Endothelial cell of umbilical vein (primary cell): ENCODE measurements around the gene PHKA2. TPM values are rescaled to one million over a fixed set of nuclear protein-coding genes. Genes with fewer than 3 reads are reported as not detected.

Experiments used
- BruUV-seq: library from RNA; stranded (reverse); fragments of 400-500 nt; replicated peaks from 2 replicates; lab custom pipeline; 2021; lab: Mats Ljungman, UMichigan
- CTCF ChIA-PET: fragments of 300-600, 350-600 bp; sonication (Branson Sonifier 250); formaldehyde crosslinking; loops from one replicate; lab custom pipeline; 2021; ENCODE audit warnings: antibody characterized with exemption, inconsistent platforms; lab: Charles Lee
- POLR2A ChIA-PET: fragments of 300-600, 350-600 bp; sonication (Branson Sonifier 250); formaldehyde crosslinking; loops from one replicate; lab custom pipeline; 2021; ENCODE audit warnings: antibody characterized with exemption, inconsistent platforms; lab: Charles Lee
- DNase-seq: peaks from one replicate; pipeline ENCODE4 v3.0.0-alpha.2; 2011; ENCODE audit warnings: low read depth, low spot score
- FAIRE-seq: peaks from 2 replicates; lab custom pipeline; 2011; peaks lifted over from hg19 to GRCh38; lab: Jason Lieb, UNC
- H2AFZ ChIP-seq: 2 replicates; pipeline ENCODE4 v1.6.0; 2012; ENCODE audit warnings: low read depth, low read length, control low read depth, inconsistent platforms
- H3K27ac ChIP-seq: 2 replicates; pipeline ENCODE4 v1.5.1; 2011; ENCODE audit warnings: low read depth, mild to moderate bottlenecking, control low read depth, low read length, moderate library complexity; ENCODE audit not compliant: insufficient read depth
- H3K27me3 ChIP-seq, 2 experiments: 2 replicates each; pipeline versions ENCODE4 v1.6.0 to v1.6.1; 2011; ENCODE audit warnings: low read length in 2 of 2, mixed read lengths in 1 of 2; ENCODE audit not compliant: control insufficient read depth in 2 of 2, insufficient read depth in 2 of 2
- H3K36me3 ChIP-seq, 2 experiments: 2 replicates in 1 of 2; 3 replicates in 1 of 2; pipeline ENCODE4 v1.5.1; 2011; ENCODE audit warnings: low read length in 2 of 2, mild to moderate bottlenecking in 1 of 2, moderate library complexity in 1 of 2; ENCODE audit not compliant: control insufficient read depth in 2 of 2, insufficient read depth in 2 of 2; ENCODE audit errors: extremely low read depth in 1 of 2
- H3K4me1 ChIP-seq: 3 replicates; pipeline ENCODE4 v1.5.1; 2011; ENCODE audit warnings: mild to moderate bottlenecking, low read length; ENCODE audit not compliant: control insufficient read depth, insufficient read depth; ENCODE audit errors: extremely low read depth
- H3K4me2 ChIP-seq: 2 replicates; pipeline ENCODE4 v1.6.1; 2011; ENCODE audit warnings: low read length, control low read depth, mixed read lengths; ENCODE audit not compliant: insufficient read depth
- H3K4me3 ChIP-seq, 3 experiments: fragments of 200-600 bp in 1 of 3; sonication (generic), shearing (Covaris generic) in 1 of 3; replicated peaks in 1 of 3; 2 replicates each; pipeline ENCODE4 v1.5.1; 2011 to 2016; ENCODE audit warnings: control low read depth in 3 of 3, low read length in 3 of 3, mild to moderate bottlenecking in 2 of 3, inconsistent platforms in 1 of 3, low read depth in 1 of 3, moderate library complexity in 1 of 3; ENCODE audit not compliant: insufficient read depth in 1 of 3
- H3K79me2 ChIP-seq: 2 replicates; pipeline ENCODE4 v1.6.0; 2012; ENCODE audit warnings: low read length, inconsistent platforms; ENCODE audit not compliant: control insufficient read depth, insufficient read depth
- H3K9ac ChIP-seq: replicated peaks from 2 replicates; pipeline ENCODE3; 2011; ENCODE audit warnings: low read length, control low read depth; ENCODE audit not compliant: insufficient read depth; ENCODE audit errors: extremely low read depth
- H3K9me1 ChIP-seq: replicated peaks from 3 replicates; pipeline ENCODE4 v1.6.0; 2011; ENCODE audit warnings: mild to moderate bottlenecking, low read length; ENCODE audit not compliant: control insufficient read depth, insufficient read depth; ENCODE audit errors: extremely low read depth
- H3K9me3 ChIP-seq: replicated peaks from 2 replicates; pipeline ENCODE4 v1.5.1; 2012; ENCODE audit warnings: low read length, inconsistent platforms; ENCODE audit not compliant: control insufficient read depth, insufficient read depth
- H4K20me1 ChIP-seq: replicated peaks from 2 replicates; pipeline ENCODE3; 2011; ENCODE audit warnings: mild to moderate bottlenecking, low read length; ENCODE audit not compliant: control insufficient read depth, insufficient read depth; ENCODE audit errors: extremely low read depth
- EZH2 ChIP-seq: IDR thresholded peaks from 2 replicates; pipeline ENCODE4 v1.6.1; 2012; ENCODE audit warnings: borderline replicate concordance, low read depth, mild to moderate bottlenecking, moderate library complexity, low read length, inconsistent platforms; ENCODE audit not compliant: severe bottlenecking
- FOS ChIP-seq: IDR thresholded peaks from 2 replicates; pipeline ENCODE4 v1.6.1; 2011; ENCODE audit warnings: mild to moderate bottlenecking, low read length, moderate library complexity, borderline replicate concordance; ENCODE audit not compliant: insufficient read depth
- GATA2 ChIP-seq: IDR thresholded peaks from 2 replicates; pipeline ENCODE4 v1.7.0; 2011; ENCODE audit warnings: low read depth, mild to moderate bottlenecking, moderate library complexity, mixed read lengths, low read length; ENCODE audit not compliant: insufficient read length, insufficient read depth
- JUN ChIP-seq: IDR thresholded peaks from 2 replicates; pipeline ENCODE4 v1.6.1; 2011; ENCODE audit warnings: borderline replicate concordance, low read depth; ENCODE audit not compliant: insufficient read length, insufficient read depth
- MYC ChIP-seq: IDR thresholded peaks from one replicate; pipeline ENCODE4 v1.6.1; 2011; ENCODE audit warnings: mild to moderate bottlenecking, low read depth, low read length
- POLR2A ChIP-seq: IDR thresholded peaks from 2 replicates; pipeline ENCODE4 v1.6.1; 2012; ENCODE audit warnings: low read depth, mild to moderate bottlenecking, control low read depth, low read length
- POLR2AphosphoS5 ChIP-seq: IDR thresholded peaks from 2 replicates; pipeline ENCODE4 v1.6.1; 2012; ENCODE audit warnings: low read depth, mild to moderate bottlenecking, control low read depth, low read length, moderate library complexity; ENCODE audit not compliant: insufficient read depth
- dilution Hi-C: fragments of 300-500 bp; cut with MboI; formaldehyde crosslinking; loops from one replicate; pipeline ENCODE4 v1.15.0; 2019; ENCODE audit warnings: low sequenced_read_pairs; ENCODE audit not compliant: extremely low pct_ligation_motif_present
- intact Hi-C: fragments of 100-400 bp; cut with micrococcal nuclease; formaldehyde crosslinking; loops from one replicate; pipeline ENCODE4 v1.10.0; 2022
- polyA plus RNA-seq, 4 experiments: library from polyadenylated mRNA; depleted of rRNA in 3 of 4; stranded (reverse) in 3 of 4; unstranded in 1 of 4; fragments of >200 nt; gene quantifications; 2 replicates each; pipeline versions ENCODE4 v1.2.1 to v1.2.3, GENCODE V29; 2011 to 2012; ENCODE audit warnings: missing spikeins in 1 of 4
- total RNA-seq: library from RNA; stranded (reverse); gene quantifications from 2 replicates; pipeline ENCODE4 v1.2.3, GENCODE V29; 2021
- TF ChIP-seq, protein P1 (sequence below): IDR thresholded peaks from 2 replicates; pipeline ENCODE4 v1.6.1; 2011; ENCODE audit not compliant: insufficient read depth, insufficient read length
- TF ChIP-seq, protein P2 (sequence below), 2 donors: IDR thresholded peaks; 1 replicate in 1 of 2; 2 replicates in 1 of 2; pipeline ENCODE4 v1.5.1; 2011; ENCODE audit warnings: low read length in 2 of 2, mild to moderate bottlenecking in 2 of 2, moderate library complexity in 2 of 2, control low read depth in 1 of 2, inconsistent platforms in 1 of 2, low read depth in 1 of 2; ENCODE audit not compliant: insufficient read depth in 1 of 2; ENCODE audit errors: extremely low read depth in 1 of 2

PHKA2 gene
- total and polyA plus RNA-seq, 2 donors (not counting 3 experiments of a cell fraction or from before 2014, with no cell fraction given), result 16.7 to 17.1 TPM

DNA sequence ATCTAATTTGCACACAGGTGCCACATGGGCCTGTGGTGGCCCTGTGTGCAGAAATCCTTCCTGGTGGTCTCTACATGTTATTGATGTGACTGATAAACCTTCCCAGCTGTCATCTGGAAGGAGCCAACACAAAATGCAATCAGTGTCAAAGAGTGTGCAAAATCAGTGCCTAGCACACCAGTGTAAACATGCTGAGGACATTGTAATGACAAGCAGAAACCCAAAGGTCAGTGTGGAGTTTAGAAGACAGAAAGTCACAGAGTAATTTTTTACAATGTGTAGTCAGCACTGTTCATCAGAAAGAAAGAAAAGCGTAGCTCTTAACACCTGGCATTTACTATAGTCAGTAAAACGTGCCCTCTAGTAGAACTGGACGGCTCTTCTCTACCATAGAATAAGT, 50.3 kb downstream of the PHKA2 start:
- H3K4me3 ChIP-seq, result no peak overlapping the region
- no peak overlapping the region for H3K4me2 ChIP-seq
- no peak for TF ChIP-seq POLR2AphosphoS5
- TF ChIP-seq JUN, result no peak
- no peak for TF ChIP-seq GATA2
- TF ChIP-seq MYC, result no peak
- TF ChIP-seq EZH2, result no peak
- TF ChIP-seq, protein P1, sequence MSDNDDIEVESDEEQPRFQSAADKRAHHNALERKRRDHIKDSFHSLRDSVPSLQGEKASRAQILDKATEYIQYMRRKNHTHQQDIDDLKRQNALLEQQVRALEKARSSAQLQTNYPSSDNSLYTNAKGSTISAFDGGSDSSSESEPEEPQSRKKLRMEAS, result no peak
- TF ChIP-seq, protein P2, sequence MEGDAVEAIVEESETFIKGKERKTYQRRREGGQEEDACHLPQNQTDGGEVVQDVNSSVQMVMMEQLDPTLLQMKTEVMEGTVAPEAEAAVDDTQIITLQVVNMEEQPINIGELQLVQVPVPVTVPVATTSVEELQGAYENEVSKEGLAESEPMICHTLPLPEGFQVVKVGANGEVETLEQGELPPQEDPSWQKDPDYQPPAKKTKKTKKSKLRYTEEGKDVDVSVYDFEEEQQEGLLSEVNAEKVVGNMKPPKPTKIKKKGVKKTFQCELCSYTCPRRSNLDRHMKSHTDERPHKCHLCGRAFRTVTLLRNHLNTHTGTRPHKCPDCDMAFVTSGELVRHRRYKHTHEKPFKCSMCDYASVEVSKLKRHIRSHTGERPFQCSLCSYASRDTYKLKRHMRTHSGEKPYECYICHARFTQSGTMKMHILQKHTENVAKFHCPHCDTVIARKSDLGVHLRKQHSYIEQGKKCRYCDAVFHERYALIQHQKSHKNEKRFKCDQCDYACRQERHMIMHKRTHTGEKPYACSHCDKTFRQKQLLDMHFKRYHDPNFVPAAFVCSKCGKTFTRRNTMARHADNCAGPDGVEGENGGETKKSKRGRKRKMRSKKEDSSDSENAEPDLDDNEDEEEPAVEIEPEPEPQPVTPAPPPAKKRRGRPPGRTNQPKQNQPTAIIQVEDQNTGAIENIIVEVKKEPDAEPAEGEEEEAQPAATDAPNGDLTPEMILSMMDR (IDR thresholded peaks at IDR 0.05; ENCODE audit: extremely low read depth in 1 of 2, insufficient read depth in 1 of 2, low read depth in 1 of 2, low read length in 2 of 2), result no peak
- no peak for TF ChIP-seq FOS
- no peak for TF ChIP-seq POLR2A
- no peak overlapping the region for H2AFZ ChIP-seq
- no peaks in the 10 kb centered on the region for H3K9me3 ChIP-seq
- H3K27ac ChIP-seq, result no peak overlapping the region
- POLR2A ChIA-PET, result no interaction called here
- intact Hi-C loops, result no loop called here
- DNase-seq, result no peak
- H4K20me1 ChIP-seq, result no peaks in the 10 kb centered on the region
- no peaks in the 10 kb centered on the region for H3K79me2 ChIP-seq
- no TSS peak for BruUV-seq
- CTCF ChIA-PET, result interaction anchor here (0.8 to 4.2 kb wide), 3 partner anchors 48 to 400 kb away, joined by 3 to 42 read pairs (median 3); no protein-coding TSS in a partner anchor
- H3K4me1 ChIP-seq, result no peaks in the 10 kb centered on the region
- dilution Hi-C loops, result no loop called here
- H3K27me3 ChIP-seq, result no peaks in the 10 kb centered on the region
- FAIRE-seq, result no peak
- H3K9ac ChIP-seq, result no peak overlapping the region
- no peaks in the 10 kb centered on the region for H3K36me3 ChIP-seq
- no peaks in the 10 kb centered on the region for H3K9me1 ChIP-seq
